ENCODE data around the gene CCNQ.

Gene CCNQ

DNA sequence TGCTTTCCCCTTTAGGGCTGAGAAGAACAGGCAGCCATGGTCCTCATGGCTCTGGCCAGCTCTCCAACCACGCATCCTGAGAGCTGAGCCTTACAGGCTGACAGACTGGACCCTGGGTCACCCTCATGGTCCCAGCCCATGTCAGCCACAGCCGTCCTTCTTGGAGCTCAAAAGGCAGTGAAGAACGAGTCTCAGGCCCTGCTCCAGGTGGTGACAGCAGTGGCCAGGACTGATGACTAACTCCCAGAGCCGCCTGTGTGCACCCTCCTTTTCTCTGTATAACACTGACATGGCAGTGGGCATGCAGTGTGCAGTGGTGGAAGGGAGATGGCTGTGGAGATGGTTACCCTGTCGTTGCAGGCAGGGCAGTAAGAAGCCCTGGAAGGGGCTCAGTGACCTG, 37.8 kb upstream of the CCNQ start:
- DNase-seq, result no peak

DNA sequence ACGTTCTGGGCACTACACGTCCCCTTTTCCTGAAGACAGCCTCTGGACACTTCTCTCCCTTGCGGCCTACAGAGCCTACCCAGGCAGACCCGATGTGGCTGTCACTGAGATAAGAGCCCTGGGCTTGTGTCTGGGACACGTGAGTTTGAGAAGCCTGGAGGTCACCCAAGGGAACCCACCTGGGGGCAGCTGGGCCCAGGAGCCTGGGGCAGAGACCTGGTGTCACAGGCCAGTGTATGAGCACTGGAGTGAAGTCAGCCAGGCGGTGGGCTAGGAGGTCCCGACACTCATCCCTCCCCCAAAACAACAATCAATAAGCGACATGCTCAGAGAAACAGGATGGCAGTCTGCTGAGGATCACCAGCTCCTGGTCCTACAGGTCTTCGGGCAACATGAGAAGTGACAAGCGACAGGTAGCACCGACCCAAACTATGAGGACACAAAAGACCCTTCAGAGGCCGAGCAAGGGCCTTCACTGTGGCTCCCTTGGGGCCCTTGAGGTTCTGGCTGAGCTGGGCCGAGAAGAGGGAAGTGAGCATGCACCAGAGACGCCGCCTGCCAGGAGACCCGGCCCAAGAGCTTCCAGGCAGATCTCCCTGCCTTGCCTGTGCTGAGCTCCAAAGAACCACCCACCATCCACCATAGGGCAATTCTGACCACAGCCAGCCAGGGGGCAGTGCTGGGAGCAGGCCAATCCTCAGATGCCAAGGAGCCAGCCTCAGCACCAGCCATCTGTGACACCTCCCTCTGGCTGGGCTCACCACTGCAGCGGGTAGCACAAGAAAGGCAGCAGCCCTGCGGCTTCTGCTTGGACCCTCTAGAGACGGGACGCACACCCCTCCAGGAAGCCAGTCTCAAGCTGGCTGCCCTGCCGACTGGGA, 37.1 kb upstream of the CCNQ start:
- peak; percentile 73 for DNase-seq

- no peak for DNase-seq
Observed at GRCh38 chrX:153635388-153635787, 36.4 kb upstream of the CCNQ start.

- no peak for DNase-seq
Observed at GRCh38 chrX:153634832-153635231, 35.9 kb upstream of the CCNQ start.

- no peak for DNase-seq
Observed at GRCh38 chrX:153634236-153634635, 35.3 kb upstream of the CCNQ start.

DNA sequence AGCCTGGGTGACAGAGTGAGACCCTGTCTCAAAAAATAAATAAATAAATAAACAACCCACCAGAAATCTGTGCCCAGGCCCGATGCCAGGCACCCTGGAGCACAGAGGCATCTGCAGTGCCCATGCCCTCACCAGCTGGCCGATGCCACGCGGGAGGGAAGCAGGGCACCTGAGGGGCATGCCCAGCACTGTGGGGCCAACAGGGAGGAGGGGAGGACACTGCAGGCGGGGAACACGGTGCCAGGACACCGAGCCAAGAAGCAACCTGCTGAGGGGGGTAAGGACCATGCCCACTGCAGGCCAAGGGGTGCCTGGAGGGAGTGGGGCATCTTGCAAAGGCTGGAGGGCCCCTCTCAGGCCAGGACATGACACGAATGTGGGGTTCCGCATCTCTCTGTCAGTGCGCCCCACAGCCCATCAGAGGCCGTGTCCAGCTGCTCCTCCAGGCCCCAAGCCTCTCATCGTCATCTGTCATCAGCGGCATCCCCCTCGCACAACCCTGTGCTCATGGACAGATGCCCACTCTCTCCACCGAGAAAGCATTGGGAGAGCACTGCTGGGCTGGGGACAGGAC, 34.8 kb upstream of the CCNQ start:
- DNase-seq, result no peak

DNA sequence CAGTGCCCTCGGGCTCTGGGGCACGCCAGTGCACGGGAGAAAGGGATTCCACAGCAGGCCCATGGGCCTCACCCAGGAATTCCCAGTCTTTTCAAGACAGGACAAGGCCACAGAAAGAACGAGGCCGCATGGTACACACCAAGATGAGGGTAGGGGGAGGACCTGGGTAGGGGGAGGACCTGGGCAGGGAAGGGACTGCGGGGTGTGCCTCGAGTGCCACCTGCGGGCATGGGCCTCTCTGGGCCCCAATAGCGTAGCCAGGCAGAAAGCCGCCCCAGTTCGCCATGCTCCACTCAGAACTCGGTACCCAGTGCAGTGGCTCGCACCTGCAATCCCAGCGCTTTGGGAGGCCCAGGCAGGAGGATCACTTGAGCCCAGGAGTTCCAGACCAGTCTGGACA, 34.1 kb upstream of the CCNQ start:
- no peak for DNase-seq

DNA sequence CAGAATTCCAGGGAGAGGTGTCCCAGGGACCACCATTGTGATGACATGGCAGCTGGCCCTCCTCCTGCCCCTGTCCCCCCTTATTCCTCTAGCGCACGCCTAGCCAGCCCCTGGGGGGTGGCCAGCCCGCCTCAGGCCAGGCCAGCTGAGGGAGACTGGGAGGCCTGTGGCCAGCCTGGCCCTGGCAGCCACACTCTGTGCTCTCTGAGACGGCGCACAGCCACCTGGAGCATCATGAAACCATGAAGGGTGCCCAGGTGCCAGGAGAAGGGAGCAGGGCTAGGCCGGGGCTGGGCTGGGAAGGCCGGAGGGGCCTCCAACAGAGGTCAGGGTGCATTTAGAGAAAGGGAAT, 33.6 kb upstream of the CCNQ start:
- DNase-seq, result no peak

GRCh38 chrX:153631907-153632594, 33.1 kb upstream of the CCNQ start:
- DNase-seq, result no peak

- DNase-seq, result no peak
Observed at GRCh38 chrX:153631346-153631745, 32.4 kb upstream of the CCNQ start.

GRCh38 chrX:153628665-153629064, 29.7 kb upstream of the CCNQ start:
- DNase-seq, result no peak

DNA sequence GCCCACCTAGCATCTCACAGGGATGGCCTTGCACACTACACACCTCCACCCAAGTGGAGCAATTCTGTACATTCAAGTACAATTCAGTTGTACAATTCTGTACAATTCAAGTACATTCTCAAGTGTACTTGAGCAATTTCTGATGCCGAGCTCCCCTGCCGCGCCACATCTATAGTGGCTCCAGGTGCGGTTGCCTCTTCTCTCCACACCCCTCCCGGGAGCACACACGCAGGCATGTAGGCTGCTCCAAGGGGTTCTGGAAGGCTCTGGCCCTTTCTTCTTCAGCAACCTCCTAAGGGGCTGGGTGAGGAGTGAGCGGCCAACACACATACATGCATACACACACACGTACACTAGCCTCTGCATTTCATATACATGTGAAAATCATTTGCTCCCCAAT, 29.2 kb upstream of the CCNQ start:
- no peak for DNase-seq

- DNase-seq, result no peak
Observed at GRCh38 chrX:153627675-153628111, 28.8 kb upstream of the CCNQ start.

- DNase-seq, result no peak
Observed at GRCh38 chrX:153626863-153627674, 28.1 kb upstream of the CCNQ start.

GRCh38 chrX:153626025-153626633, 27.2 kb upstream of the CCNQ start:
- DNase-seq, result no peak

DNA sequence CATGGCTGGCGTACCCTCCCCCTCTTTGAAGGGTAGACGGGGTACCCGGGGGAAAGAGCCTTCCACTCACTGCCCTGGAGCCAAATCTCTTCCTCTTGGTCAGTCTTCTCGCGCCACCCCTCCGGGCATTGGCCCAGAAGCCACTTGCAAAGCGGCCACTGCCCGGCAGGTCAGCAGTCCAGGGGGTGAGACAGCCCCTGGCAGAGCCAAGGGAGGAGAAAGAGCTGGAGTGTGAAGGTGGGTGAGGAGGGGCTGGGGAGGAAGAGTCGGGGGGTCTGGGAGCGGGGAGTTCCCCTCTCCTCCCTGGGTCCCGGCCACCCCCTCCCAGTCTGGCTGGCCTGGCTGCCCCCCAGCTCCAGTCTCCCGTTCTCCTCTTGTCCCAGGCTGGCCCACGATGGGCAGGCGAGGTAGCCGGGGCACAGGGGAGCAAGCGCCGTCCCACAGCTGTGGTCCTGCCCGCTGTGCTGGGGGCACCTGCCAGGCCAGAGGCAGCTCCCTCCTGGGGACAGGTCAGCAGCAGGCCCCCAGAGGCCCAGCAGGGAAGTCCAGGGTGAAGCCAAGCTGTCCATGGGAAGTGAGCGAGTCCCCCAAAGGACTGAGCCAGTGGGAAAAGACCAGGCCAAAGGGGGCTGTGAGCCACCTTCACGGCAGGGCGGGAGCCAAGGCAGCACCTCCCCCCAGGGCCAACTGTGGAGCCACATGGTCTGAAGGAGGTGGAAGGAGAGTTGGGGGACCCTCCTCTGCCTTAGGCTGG, 26.5 kb upstream of the CCNQ start:
- no peak for DNase-seq

DNA sequence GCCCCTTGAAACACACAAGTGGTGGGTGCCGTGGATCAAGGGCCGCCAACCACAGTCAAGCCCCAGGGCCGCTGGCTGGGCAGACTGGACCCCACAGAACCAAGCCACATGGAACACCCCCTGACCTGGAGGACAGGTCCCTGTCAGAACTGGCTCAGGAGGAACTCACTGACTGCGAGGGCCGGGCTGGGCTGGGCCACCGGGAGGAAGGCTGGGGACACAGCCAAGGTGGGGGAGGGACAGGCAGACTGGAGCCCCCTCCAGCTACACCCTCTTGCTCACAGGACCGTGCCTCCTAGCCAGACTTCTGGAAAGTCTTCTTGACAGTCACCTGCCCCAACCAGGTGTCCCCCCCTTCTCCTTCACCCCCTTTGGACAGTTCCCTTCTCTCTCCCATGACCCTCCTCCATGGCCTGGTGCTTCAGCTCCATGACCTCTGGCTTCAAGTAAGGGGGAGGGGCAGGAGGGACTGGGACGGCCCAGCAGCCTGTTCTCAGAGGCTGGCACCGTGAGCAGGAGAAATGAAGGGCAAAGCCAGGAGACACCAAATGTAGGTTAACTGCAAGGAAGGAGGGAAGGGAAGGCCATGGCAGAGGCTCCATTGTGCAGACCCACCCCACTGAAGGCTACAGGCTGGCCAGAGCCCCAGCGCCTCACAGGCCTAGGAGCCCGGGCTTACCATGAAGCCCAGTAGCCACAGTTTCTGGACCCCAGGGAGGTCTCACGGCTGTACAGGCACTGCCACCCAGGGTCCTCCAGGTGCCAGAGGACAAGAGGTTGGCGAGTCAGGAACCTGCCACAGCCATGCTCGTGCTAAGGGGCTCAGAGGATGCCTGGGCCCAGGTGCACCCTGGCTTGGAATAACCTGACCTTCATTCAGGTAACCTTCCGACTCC, 25.5 kb upstream of the CCNQ start:
- no peak for DNase-seq

DNA sequence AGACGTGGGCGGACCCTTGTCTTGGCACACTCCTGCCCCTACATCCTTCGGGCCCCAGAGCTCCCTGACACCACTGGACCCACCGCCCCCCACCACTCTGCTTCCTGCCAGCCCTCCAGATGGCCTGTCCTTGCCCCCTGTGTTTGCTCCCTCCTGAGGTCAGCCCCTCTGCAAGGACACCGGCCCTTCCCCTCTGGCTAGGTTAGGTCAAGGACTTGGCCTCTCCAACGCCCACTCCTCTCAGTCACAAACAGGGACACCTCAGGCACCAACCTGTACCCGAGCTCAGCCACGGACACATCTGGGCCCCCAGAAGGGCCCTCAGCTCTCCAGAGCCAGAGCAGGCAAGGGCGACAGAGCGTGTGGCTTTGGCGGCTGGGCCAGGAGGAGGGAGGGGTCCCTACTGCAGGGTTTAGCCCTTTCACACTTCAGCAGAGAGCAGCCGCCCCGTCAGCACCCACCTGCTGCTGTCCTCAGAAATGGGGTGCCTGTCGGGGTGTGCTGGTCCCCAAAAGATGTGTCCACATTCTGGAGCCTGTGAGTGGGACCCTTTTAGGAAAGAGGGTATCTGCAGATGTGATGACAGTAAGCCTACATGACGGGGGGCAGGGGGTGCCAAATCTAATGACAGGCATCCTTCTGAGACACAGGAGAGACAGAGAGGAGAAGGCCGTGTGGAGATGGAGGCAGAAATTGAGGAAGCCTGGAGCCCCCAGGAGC, 24.5 kb upstream of the CCNQ start:
- no peak for DNase-seq

- DNase-seq, result no peak
Observed at GRCh38 chrX:153622661-153623309, 23.8 kb upstream of the CCNQ start.
